GM12891 (cell line): ENCODE data around the gene HID1.

Experiments used
- POLR2A ChIP-seq: IDR thresholded peaks from 2 replicates; pipeline ENCODE4 v1.6.1; 2011; ENCODE audit warnings: low read depth, low read length, control low read depth
- POLR2AphosphoS5 ChIP-seq: IDR thresholded peaks from 2 replicates; pipeline ENCODE4 v1.6.1; 2011; ENCODE audit warnings: low read depth, low read length, control low read depth

DNA sequence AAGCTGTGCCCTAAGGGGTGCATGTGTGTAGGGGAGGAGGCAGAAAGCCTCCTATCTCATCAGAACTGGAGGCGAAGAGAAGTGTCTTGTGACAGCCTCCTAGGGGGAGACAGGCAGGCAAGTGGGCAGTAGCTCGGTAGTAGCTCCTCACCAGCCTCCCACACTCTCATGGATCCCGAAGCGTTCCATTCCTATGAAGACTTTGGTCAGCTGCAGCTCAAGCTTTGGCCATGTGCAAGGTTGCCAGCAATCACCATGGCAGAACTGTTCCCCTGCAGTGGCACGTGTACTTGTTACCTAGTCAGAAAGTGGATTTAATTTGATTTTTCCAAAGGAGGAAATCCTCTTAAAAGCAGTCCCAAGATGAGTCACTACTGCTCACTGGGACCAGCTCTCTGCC lies 46.6 kb upstream of the HID1 start:
- TF ChIP-seq POLR2A, result no peak
- no peak for TF ChIP-seq POLR2AphosphoS5
